Sigmoid colon (tissue), 7 donors: ENCODE measurements around the gene ITPRIPL1. TPM values are rescaled to one million over a fixed set of nuclear protein-coding genes. Genes with fewer than 3 reads are reported as not detected.

ENCODE experiments used
- DNase-seq: peaks from one replicate; pipeline ENCODE4 v3.0.0-alpha.2; 2019
- H3K27ac ChIP-seq, 4 donors: fragments of 200-600 bp; sonication (generic); one replicate each; pipeline ENCODE4 v1.5.1; 2016 to 2019; ENCODE audit warnings: mild to moderate bottlenecking in 1 of 4
- H3K27me3 ChIP-seq, 3 donors: fragments of 200-600 bp; sonication (generic); one replicate each; pipeline ENCODE4 v1.5.1; 2019; ENCODE audit warnings: mild to moderate bottlenecking in 1 of 3
- H3K36me3 ChIP-seq, 4 donors: fragments of 200-600 bp; sonication (generic); one replicate each; pipeline ENCODE4 v1.5.1; 2016 to 2019
- H3K4me1 ChIP-seq, 4 donors: fragments of 200-600 bp; sonication (generic); one replicate each; pipeline ENCODE4 v1.5.1; 2017 to 2019
- H3K4me3 ChIP-seq, 4 donors: fragments of 200-600 bp; sonication (generic); one replicate each; pipeline ENCODE4 v1.5.1; 2017 to 2019; ENCODE audit warnings: mild to moderate bottlenecking in 2 of 4, moderate library complexity in 1 of 4
- H3K9me3 ChIP-seq, 4 donors: fragments of 200-600 bp in 3 of 4; sonication (generic) in 3 of 4; one replicate each; pipeline versions ENCODE4 v1.5.1 to v1.6.1; 2013 to 2019
- EP300 ChIP-seq, 4 donors: sonication (generic); formaldehyde crosslinking; IDR thresholded peaks; one replicate each; pipeline ENCODE4 v1.6.1; 2017; ENCODE audit warnings: antibody characterized with exemption in 4 of 4
- POLR2A ChIP-seq, 2 donors: fragments of 450-650 bp; IDR thresholded peaks; one replicate each; pipeline ENCODE4 v1.6.1; 2016; ENCODE audit warnings: antibody characterized with exemption in 2 of 2, mild to moderate bottlenecking in 2 of 2, moderate library complexity in 2 of 2
- POLR2AphosphoS5 ChIP-seq, 4 donors: sonication (generic); formaldehyde crosslinking; IDR thresholded peaks; one replicate each; pipeline ENCODE4 v1.6.1; 2017; ENCODE audit warnings: antibody characterized with exemption in 4 of 4
- WGBS, 2 donors: extraction: QIAGEN DNeasy Blood & Tissue Kit; methylation state at CpG; one replicate each; pipeline ENCODE4 v1.1.7; 2013; 5-methylcytosine and 5-hydroxymethylcytosine counted together
- intact Hi-C: fragments of 100-400 bp; cut with DNase I; formaldehyde crosslinking; loops from one replicate; pipeline ENCODE4 v1.15.1; 2023
- polyA plus RNA-seq, 3 donors: library from polyadenylated mRNA; stranded (reverse); fragments of 200-250 nt; gene quantifications; one replicate each; pipeline ENCODE4 v1.2.3, GENCODE V29; 2013
- total RNA-seq, 4 donors: library from RNA; depleted of rRNA; stranded (reverse); fragments of >200 nt; gene quantifications; one replicate each; pipeline ENCODE4 v1.1.0, GENCODE V29; 2016
- TF ChIP-seq, protein P1 (sequence below), 4 experiments: fragments of 450-650 bp in 3 of 4; fragments of 200-600 bp in 1 of 4; IDR thresholded peaks; one replicate each; pipeline ENCODE4 v1.5.1; 2016 to 2019; ENCODE audit warnings: antibody characterized with exemption in 4 of 4, mild to moderate bottlenecking in 3 of 4, moderate library complexity in 2 of 4
- donor health status: healthy with polysubstance abuse.
- donor health status: Bipolar disorder and iron deficiency.
- donor health status: healthy.

ITPRIPL1 gene
- total and polyA plus RNA-seq, 7 donors = 0.23 to 2.0 (median 0.83) TPM; not detected in 2

DNA sequence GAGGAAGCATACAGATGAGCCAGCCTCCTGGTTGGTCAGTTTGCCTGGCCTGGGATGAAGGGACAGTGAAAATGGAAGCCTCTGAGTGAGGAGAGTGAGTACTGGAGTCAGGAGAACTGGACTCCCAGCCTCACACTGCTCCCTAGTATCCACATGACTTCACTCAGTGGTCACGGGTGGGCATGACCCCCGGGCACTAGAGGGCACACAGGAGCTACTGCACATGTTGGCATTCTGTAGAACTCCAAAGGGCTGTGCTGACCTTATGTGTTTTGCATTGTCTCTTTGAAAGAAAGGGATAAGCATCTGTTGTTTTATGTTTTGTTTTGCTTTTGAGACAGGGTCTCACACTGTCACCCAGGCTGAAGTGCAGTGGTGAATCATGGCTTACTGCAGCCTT lies 34.2 kb downstream of the ITPRIPL1 start:
- intact Hi-C loops = no loop called here
- no peak for DNase-seq
- TF ChIP-seq POLR2A (IDR thresholded peaks at IDR 0.05) (no peak), EP300 (IDR thresholded peaks at IDR 0.05) (no peak), POLR2AphosphoS5 (IDR thresholded peaks at IDR 0.05) (no peak)
- TF ChIP-seq, protein P1, sequence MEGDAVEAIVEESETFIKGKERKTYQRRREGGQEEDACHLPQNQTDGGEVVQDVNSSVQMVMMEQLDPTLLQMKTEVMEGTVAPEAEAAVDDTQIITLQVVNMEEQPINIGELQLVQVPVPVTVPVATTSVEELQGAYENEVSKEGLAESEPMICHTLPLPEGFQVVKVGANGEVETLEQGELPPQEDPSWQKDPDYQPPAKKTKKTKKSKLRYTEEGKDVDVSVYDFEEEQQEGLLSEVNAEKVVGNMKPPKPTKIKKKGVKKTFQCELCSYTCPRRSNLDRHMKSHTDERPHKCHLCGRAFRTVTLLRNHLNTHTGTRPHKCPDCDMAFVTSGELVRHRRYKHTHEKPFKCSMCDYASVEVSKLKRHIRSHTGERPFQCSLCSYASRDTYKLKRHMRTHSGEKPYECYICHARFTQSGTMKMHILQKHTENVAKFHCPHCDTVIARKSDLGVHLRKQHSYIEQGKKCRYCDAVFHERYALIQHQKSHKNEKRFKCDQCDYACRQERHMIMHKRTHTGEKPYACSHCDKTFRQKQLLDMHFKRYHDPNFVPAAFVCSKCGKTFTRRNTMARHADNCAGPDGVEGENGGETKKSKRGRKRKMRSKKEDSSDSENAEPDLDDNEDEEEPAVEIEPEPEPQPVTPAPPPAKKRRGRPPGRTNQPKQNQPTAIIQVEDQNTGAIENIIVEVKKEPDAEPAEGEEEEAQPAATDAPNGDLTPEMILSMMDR (IDR thresholded peaks at IDR 0.05) = no peak

GRCh38 chr2:96359866-96360265 lies 34.7 kb downstream of the ITPRIPL1 start:
- no peak for TF ChIP-seq EP300 (IDR thresholded peaks at IDR 0.05)
- TF ChIP-seq POLR2AphosphoS5 (IDR thresholded peaks at IDR 0.05) = no peak
- TF ChIP-seq POLR2A (IDR thresholded peaks at IDR 0.05) = no peak
- TF ChIP-seq, protein P1 (IDR thresholded peaks at IDR 0.05) = no peak
- intact Hi-C loops = no loop called here
- Histone ChIP-seq H3K9me3 (no peaks in the 10 kb centered on the region), H3K36me3 (no peaks in the 10 kb centered on the region), H3K27ac (no peak overlapping the region), H3K4me3 (no peak overlapping the region), H3K27me3 (no peaks in the 10 kb centered on the region), H3K4me1 (no peaks in the 10 kb centered on the region)
- DNase-seq = no peak
- WGBS, 2 donors = 72 to 86% methylated on average over 1 of the region's 1 CpG

More for the DNA sequence above, 34.2 kb downstream of the ITPRIPL1 start:
- Histone ChIP-seq H3K9me3 (no peaks in the 10 kb centered on the region), H3K27me3 (no peaks in the 10 kb centered on the region), H3K4me1 (no peaks in the 10 kb centered on the region), H3K4me3 (no peak overlapping the region), H3K36me3 (no peaks in the 10 kb centered on the region), H3K27ac (no peak overlapping the region)
- WGBS, 2 donors = 69 to 73% methylated on average over 2 of the region's 2 CpGs

GRCh38 chr2:96361751-96362150 lies 36.6 kb downstream of the ITPRIPL1 start:
- DNase-seq = no peak

GRCh38 chr2:96369186-96369585 lies 44.1 kb downstream of the ITPRIPL1 start:
- WGBS, 2 donors = 90 to 93% methylated on average over 2 of the region's 2 CpGs
- no peak overlapping the region for H3K4me3 ChIP-seq
- intact Hi-C loops = no loop called here
- H3K9me3 ChIP-seq = no peaks in the 10 kb centered on the region
- H3K4me1 ChIP-seq = no peaks in the 10 kb centered on the region
- no peak for DNase-seq
- no peaks in the 10 kb centered on the region for H3K36me3 ChIP-seq
- H3K27me3 ChIP-seq = no peaks in the 10 kb centered on the region
- no peak overlapping the region for H3K27ac ChIP-seq
- TF ChIP-seq, protein P1 (IDR thresholded peaks at IDR 0.05) = no peak
- TF ChIP-seq EP300 (IDR thresholded peaks at IDR 0.05) (no peak), POLR2AphosphoS5 (IDR thresholded peaks at IDR 0.05) (no peak), POLR2A (IDR thresholded peaks at IDR 0.05) (no peak)

More at GRCh38 chr2:96361751-96362150, 36.6 kb downstream of the ITPRIPL1 start:
- no peaks in the 10 kb centered on the region for H3K9me3 ChIP-seq
- H3K27me3 ChIP-seq = no peaks in the 10 kb centered on the region
- H3K27ac ChIP-seq = no peak overlapping the region
- WGBS, 2 donors = 95 to 96% methylated on average over 2 of the region's 2 CpGs
- H3K36me3 ChIP-seq = no peaks in the 10 kb centered on the region
- TF ChIP-seq POLR2AphosphoS5 (IDR thresholded peaks at IDR 0.05) (no peak), EP300 (IDR thresholded peaks at IDR 0.05) (no peak), POLR2A (IDR thresholded peaks at IDR 0.05) (no peak)
- TF ChIP-seq, protein P1 (IDR thresholded peaks at IDR 0.05) = no peak
- no peaks in the 10 kb centered on the region for H3K4me1 ChIP-seq
- intact Hi-C loops = no loop called here
- H3K4me3 ChIP-seq = no peak overlapping the region
